GM18867 (cell line): ENCODE results near the gene CALML3.

ENCODE experiments used
- ATAC-seq: cut with Tn5 transposase; IDR thresholded peaks from one replicate; pipeline ENCODE4 v1.9.1; 2021; ENCODE audit warnings: mild to moderate bottlenecking, moderate library complexity; ENCODE audit not compliant: unreplicated experiment

The CALML3 gene

GRCh38 chr10:5490698-5491464 lies 33.9 kb upstream of the CALML3 start:
- no peak for ATAC-seq

- no peak for ATAC-seq
Measured at GRCh38 chr10:5491477-5491876, 33.3 kb upstream of the CALML3 start.

- no peak for ATAC-seq
Measured at GRCh38 chr10:5492322-5492855, 32.4 kb upstream of the CALML3 start.

- no peak for ATAC-seq
Measured at GRCh38 chr10:5492929-5493576, 31.7 kb upstream of the CALML3 start.

GRCh38 chr10:5493691-5494090 lies 31.1 kb upstream of the CALML3 start:
- no peak for ATAC-seq

GRCh38 chr10:5494611-5495010 lies 30.1 kb upstream of the CALML3 start:
- ATAC-seq: no peak

GRCh38 chr10:5496261-5497250 lies 28.2 kb upstream of the CALML3 start:
- no peak for ATAC-seq

- no peak for ATAC-seq
Measured at GRCh38 chr10:5497289-5497688, 27.5 kb upstream of the CALML3 start.

GRCh38 chr10:5497948-5498730 lies 26.6 kb upstream of the CALML3 start:
- ATAC-seq: no peak

- no peak for ATAC-seq
Measured at GRCh38 chr10:5498791-5499492, 25.8 kb upstream of the CALML3 start.

GRCh38 chr10:5499493-5500140 lies 25.1 kb upstream of the CALML3 start, which contains the start of gene CALML5:
CALML5 (minus strand) TSS chr10:5499570; CDS start chr10:5499438, 132 bp downstream.
- no peak for ATAC-seq

- ATAC-seq: no peak
Measured at GRCh38 chr10:5500162-5500670, 24.5 kb upstream of the CALML3 start.

- ATAC-seq: no peak
Measured at GRCh38 chr10:5500910-5501309, 23.9 kb upstream of the CALML3 start.

- ATAC-seq: no peak
Measured at GRCh38 chr10:5502061-5502521, 22.7 kb upstream of the CALML3 start.

- ATAC-seq: no peak
Measured at GRCh38 chr10:5502571-5503476, 21.9 kb upstream of the CALML3 start.

- ATAC-seq: no peak
Measured at GRCh38 chr10:5503477-5503835, 21.3 kb upstream of the CALML3 start.

- ATAC-seq: no peak
Measured at GRCh38 chr10:5504146-5505072, 20.4 kb upstream of the CALML3 start.
